ENCODE measurements around the gene IRAK1BP1.

DNA sequence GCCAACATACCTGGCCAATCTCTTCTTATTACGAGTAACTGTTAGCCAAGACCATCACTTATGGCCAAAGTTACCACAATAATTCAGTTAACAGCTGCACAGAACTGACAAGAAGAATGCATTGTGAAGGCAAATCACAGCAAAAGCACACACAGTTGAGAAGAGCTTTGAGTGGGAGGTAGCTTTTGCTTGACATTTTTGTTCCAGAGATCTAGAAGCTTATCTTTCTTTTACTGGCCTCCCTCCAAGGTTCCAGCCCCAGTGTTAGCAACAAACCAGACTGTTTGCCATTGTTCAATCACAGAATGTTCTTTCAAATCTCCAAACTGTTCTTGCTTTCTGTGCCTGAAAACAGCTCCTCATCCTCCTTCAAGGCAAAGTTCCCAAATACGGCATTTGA, 35.9 kb upstream of the IRAK1BP1 start:
- TF ChIP-seq POLR2AphosphoS5 (IDR thresholded peaks at IDR 0.05; ENCODE audit: borderline replicate concordance, low read depth, low read length) = no peak
- TF ChIP-seq EZH2 (IDR thresholded peaks at IDR 0.05) = no peak
